HepG2 (cell line): Measurements from ENCODE around the gene COASY. TPM values are rescaled to one million over a fixed set of nuclear protein-coding genes. Genes with fewer than 3 reads are reported as not detected.

Experiments
- AFF4 ChIP-seq: sonication (generic); formaldehyde crosslinking; IDR thresholded peaks from 2 replicates; pipeline ENCODE4 v1.4.0; 2020; ENCODE audit warnings: missing genetic modification reagents
- CHD4 ChIP-seq: fragments of 200-600 bp; sonication (generic); IDR thresholded peaks from 2 replicates; pipeline ENCODE4 v1.7.0; 2017; ENCODE audit warnings: mild to moderate bottlenecking, low read length, borderline replicate concordance
- HMGXB4 ChIP-seq, 2 experiments: sonication (generic) in 1 of 2; formaldehyde crosslinking in 1 of 2; IDR thresholded peaks; 2 replicates each; pipeline versions ENCODE4 v1.4.0 to v1.6.1; 2018 to 2020; ENCODE audit warnings: missing genetic modification reagents in 2 of 2, borderline replicate concordance in 1 of 2, low read depth in 1 of 2, mild to moderate bottlenecking in 1 of 2, missing biosample characterization in 1 of 2
- HNRNPLL ChIP-seq: fragments of 200-400 bp; formaldehyde crosslinking; IDR thresholded peaks from 2 replicates; pipeline ENCODE4 v1.6.1; 2017; ENCODE audit warnings: mild to moderate bottlenecking, low read depth, low read length; ENCODE audit not compliant: poor library complexity, severe bottlenecking
- JUND ChIP-seq: sonication (generic); formaldehyde crosslinking; IDR thresholded peaks from 2 replicates; pipeline ENCODE4 v1.8.0; 2022; ENCODE audit warnings: mild to moderate bottlenecking, missing genetic modification reagents
- NRL ChIP-seq: sonication (generic); formaldehyde crosslinking; IDR thresholded peaks from 2 replicates; pipeline ENCODE4 v1.5.0; 2020; ENCODE audit warnings: missing genetic modification reagents, mild to moderate bottlenecking, moderate library complexity, borderline replicate concordance
- PRPF4 ChIP-seq: fragments of 200-400 bp; formaldehyde crosslinking; IDR thresholded peaks from 2 replicates; pipeline ENCODE4 v1.6.1; 2016; ENCODE audit warnings: low read length, low read depth; ENCODE audit not compliant: poor library complexity, severe bottlenecking
- SKIL ChIP-seq: sonication (generic); formaldehyde crosslinking; IDR thresholded peaks from 2 replicates; pipeline ENCODE4 v1.8.0; 2022; ENCODE audit warnings: missing genetic modification reagents, mild to moderate bottlenecking, moderate library complexity, borderline replicate concordance
- TCF12 ChIP-seq, 2 experiments: fragments of 450-650 bp in 1 of 2; sonication (generic) in 1 of 2; formaldehyde crosslinking in 1 of 2; IDR thresholded peaks; 2 replicates each; pipeline versions ENCODE4 v1.6.1 to v1.8.0; 2017 to 2022; ENCODE audit warnings: antibody characterized with exemption in 1 of 2, mild to moderate bottlenecking in 1 of 2, missing genetic modification reagents in 1 of 2, moderate library complexity in 1 of 2
- ZBTB33 ChIP-seq: sonication (generic); formaldehyde crosslinking; IDR thresholded peaks from 2 replicates; pipeline ENCODE4 v1.4.0; 2020; ENCODE audit warnings: missing genetic modification reagents
- ZC3H4 ChIP-seq: sonication (generic); formaldehyde crosslinking; IDR thresholded peaks from 2 replicates; pipeline ENCODE4 v1.4.0; 2020; ENCODE audit warnings: missing genetic modification reagents, borderline replicate concordance
- ZMYM2 ChIP-seq: sonication (generic); formaldehyde crosslinking; IDR thresholded peaks from 2 replicates; pipeline ENCODE4 v1.8.0; 2022; ENCODE audit warnings: mild to moderate bottlenecking, missing genetic modification reagents
- ZNF33B ChIP-seq: sonication (generic); formaldehyde crosslinking; IDR thresholded peaks from 2 replicates; pipeline ENCODE4 v1.5.1; 2020; ENCODE audit warnings: mild to moderate bottlenecking, missing genetic modification reagents
- ZNF572 ChIP-seq: sonication (generic); formaldehyde crosslinking; IDR thresholded peaks from 2 replicates; pipeline ENCODE4 v1.5.1; 2020; ENCODE audit warnings: mild to moderate bottlenecking, missing genetic modification reagents
- polyA plus RNA-seq, 8 experiments: library from polyadenylated mRNA; depleted of rRNA in 3 of 8; stranded (reverse) in 7 of 8; unstranded in 1 of 8; fragments of >200 nt; fragmentation: Illumina TruSeq in 4 of 8; extraction: Trizol in 4 of 8; gene quantifications; 2 replicates each; pipeline versions ENCODE4 v1.2.1 to v1.2.3, GENCODE V29; 2011 to 2016; ENCODE audit warnings: low read depth in 4 of 8, missing spikeins in 1 of 8, mixed read lengths in 1 of 8; ENCODE audit not compliant: insufficient read depth in 1 of 8
- total RNA-seq, 5 experiments: library from RNA; depleted of rRNA; stranded (reverse); fragments of >200 nt; fragmentation: Illumina TruSeq; extraction: Trizol; gene quantifications; 2 replicates each; pipeline ENCODE4 v1.2.3, GENCODE V29; 2016; ENCODE audit warnings: low read depth in 1 of 5

Gene COASY
- total and polyA plus RNA-seq, 2 of the 13 experiments (the other 11 are each of a cell fraction or from before 2014, with no cell fraction given), result 90.7 to 125 TPM

GRCh38 chr17:42566215-42566882, 4.4 kb downstream of the COASY start (continued):
- TF ChIP-seq AFF4 (CRISPR knock-in tag), result peak; percentile 9; the same call in 1 of the 2 replicates
- peak; percentile 69; the same call in 1 of the 2 replicates for TF ChIP-seq ZNF572 (CRISPR knock-in tag)
- TF ChIP-seq HMGXB4 (CRISPR knock-in tag; IDR thresholded peaks at IDR 0.05; ENCODE audit: borderline replicate concordance in 1 of 2, low read depth in 1 of 2), result no peak
- TF ChIP-seq ZMYM2 (CRISPR knock-in tag), result peak; percentile 43; the same call in 1 of the 2 replicates
- 0 out of 2 replicates have a peak, but pooled peaks have one; percentile 27 for TF ChIP-seq SKIL (CRISPR knock-in tag)
- TF ChIP-seq NRL (CRISPR knock-in tag), result peak; percentile 46; the same call in 1 of the 2 replicates
- no peak for TF ChIP-seq JUND (CRISPR knock-in tag)
- peak; percentile 1 for TF ChIP-seq HNRNPLL
- TF ChIP-seq CHD4, result 0 out of 2 replicates have a peak, but pooled peaks have one; percentile 49
- TF ChIP-seq PRPF4, result peak; percentile 72
- TF ChIP-seq ZBTB33 (CRISPR knock-in tag), result peak; percentile 90
- TF ChIP-seq ZNF33B, result 0 out of 2 replicates have a peak, but pooled peaks have one; percentile 4
- TF ChIP-seq ZC3H4, result peak; percentile 44; the same call in 1 of the 2 replicates
- TF ChIP-seq TCF12 (IDR thresholded peaks at IDR 0.05), result no peak
- TF ChIP-seq TCF12 (CRISPR knock-in tag; IDR thresholded peaks at IDR 0.05), result 0 out of 2 replicates have a peak, but pooled peaks have one; percentile 3
